Smooth muscle cell (in vitro differentiated cells): ENCODE results near the gene PPIP5K2. TPM values are rescaled to one million over a fixed set of nuclear protein-coding genes. Genes with fewer than 3 reads are reported as not detected.

Experiments
- DNase-seq: peaks from one replicate; lab custom pipeline; 2025; ENCODE audit not compliant: unreplicated experiment; lab: John Stamatoyannopoulos, UW
- H2AFZ ChIP-seq: fragments of 200-600 bp; sonication (generic); 2 replicates; pipeline ENCODE4 v1.6.0; 2016; ENCODE audit warnings: antibody characterized with exemption, low read depth, mild to moderate bottlenecking
- H3F3A ChIP-seq: fragments of 200-600 bp; sonication (generic); 2 replicates; pipeline ENCODE4 v1.6.0; 2017; ENCODE audit warnings: antibody characterized with exemption, low read depth
- H3K27ac ChIP-seq: fragments of 200-600 bp; sonication (generic); 2 replicates; pipeline ENCODE4 v1.5.1; 2016; ENCODE audit warnings: low read depth, mild to moderate bottlenecking
- H3K27me3 ChIP-seq: fragments of 200-600 bp; sonication (generic); 2 replicates; pipeline ENCODE4 v1.6.1; 2016; ENCODE audit warnings: low read depth, mild to moderate bottlenecking
- H3K36me3 ChIP-seq: fragments of 200-600 bp; sonication (generic); 2 replicates; pipeline ENCODE4 v1.5.1; 2016; ENCODE audit warnings: low read depth
- H3K4me1 ChIP-seq: fragments of 200-600 bp; sonication (generic); 2 replicates; pipeline ENCODE4 v1.5.1; 2016; ENCODE audit warnings: low read depth
- H3K4me2 ChIP-seq: fragments of 200-600 bp; sonication (generic); 2 replicates; pipeline ENCODE4 v1.6.0; 2016; ENCODE audit warnings: mild to moderate bottlenecking
- H3K4me3 ChIP-seq: fragments of 200-600 bp; sonication (generic); 2 replicates; pipeline ENCODE4 v1.5.1; 2016; ENCODE audit warnings: mild to moderate bottlenecking
- H3K79me2 ChIP-seq: fragments of 200-600 bp; sonication (generic); 2 replicates; pipeline ENCODE4 v1.6.0; 2016; ENCODE audit warnings: low read depth, mild to moderate bottlenecking
- H3K9ac ChIP-seq: fragments of 200-600 bp; sonication (generic); 2 replicates; pipeline ENCODE4 v1.6.0; 2016; ENCODE audit warnings: low read depth
- H3K9me3 ChIP-seq: fragments of 200-600 bp; sonication (generic); replicated peaks from 2 replicates; pipeline ENCODE4 v1.5.1; 2016; ENCODE audit warnings: low read depth
- H4K20me1 ChIP-seq: fragments of 200-600 bp; sonication (generic); 2 replicates; pipeline ENCODE4 v1.6.0; 2016; ENCODE audit warnings: low read depth
- CTCF ChIP-seq: fragments of 200-600 bp; sonication (generic); IDR thresholded peaks from 2 replicates; pipeline ENCODE4 v1.5.1; 2017; ENCODE audit warnings: borderline replicate concordance, mild to moderate bottlenecking, antibody characterized with exemption; ENCODE audit not compliant: insufficient read depth, poor library complexity, severe bottlenecking
- WGBS: methylation state at CpG from one replicate; pipeline ENCODE4 v1.1.7; 2016; ENCODE audit warnings: low lambda C conversion rate; 5-methylcytosine and 5-hydroxymethylcytosine counted together
- polyA plus RNA-seq: library from polyadenylated mRNA; unstranded; fragments of >200 nt; fragmentation: Nextera tagmentation; extraction: Ambion mirVana; gene quantifications from 2 replicates; pipeline ENCODE4 v1.2.1, GENCODE V29; 2016
- total RNA-seq: library from RNA; depleted of rRNA; stranded (reverse); fragments of >200 nt; gene quantifications from 2 replicates; pipeline ENCODE4 v1.2.3, GENCODE V29; 2014

Gene PPIP5K2
- total and polyA plus RNA-seq, 2 experiments from 2014 or later = 22.6 to 90.3 TPM

GRCh38 chr5:103111468-103111867, 8.6 kb upstream of the PPIP5K2 start:
- no peak overlapping the region for H2AFZ ChIP-seq

GRCh38 chr5:103112910-103113309, 7.2 kb upstream of the PPIP5K2 start:
- Histone ChIP-seq H4K20me1 (no peaks in the 10 kb centered on the region), H3K79me2 (peaks cover 32% of the 10 kb centered on the region), H3K27ac (no peak overlapping the region), H3K27me3 (no peaks in the 10 kb centered on the region), H3K9ac (no peak overlapping the region), H3F3A (no peaks in the 10 kb centered on the region), H2AFZ (no peak overlapping the region), H3K4me2 (no peak overlapping the region), H3K36me3 (no peaks in the 10 kb centered on the region), H3K9me3 (no peaks in the 10 kb centered on the region), H3K4me1 (no peaks in the 10 kb centered on the region), H3K4me3 (no peak overlapping the region)
- WGBS = 96% methylated on average over 2 of the region's 2 CpGs
- no peak for TF ChIP-seq CTCF
- DNase-seq = no peak

More at GRCh38 chr5:103111468-103111867, 8.6 kb upstream of the PPIP5K2 start:
- peaks cover 18% of the 10 kb centered on the region for H3K79me2 ChIP-seq
- H3K27ac ChIP-seq = no peak overlapping the region
- WGBS = 92% methylated on average over 2 of the region's 2 CpGs
- H3K4me2 ChIP-seq = no peak overlapping the region
- no peaks in the 10 kb centered on the region for H3K9me3 ChIP-seq
- no peaks in the 10 kb centered on the region for H3F3A ChIP-seq
- no peaks in the 10 kb centered on the region for H3K36me3 ChIP-seq
- H3K4me1 ChIP-seq = no peaks in the 10 kb centered on the region
- no peak overlapping the region for H3K4me3 ChIP-seq
- DNase-seq = no peak
- TF ChIP-seq CTCF = no peak
- H3K27me3 ChIP-seq = no peaks in the 10 kb centered on the region
- H3K9ac ChIP-seq = no peak overlapping the region
- H4K20me1 ChIP-seq = no peaks in the 10 kb centered on the region

- H4K20me1 ChIP-seq = no peaks in the 10 kb centered on the region
- H3K4me3 ChIP-seq = no peak overlapping the region
- H3K36me3 ChIP-seq = no peaks in the 10 kb centered on the region
- no peak for DNase-seq
- H3K79me2 ChIP-seq = peaks cover 34% of the 10 kb centered on the region
- no peak overlapping the region for H3K9ac ChIP-seq
- peaks cover 8% of the 10 kb centered on the region for H3K4me1 ChIP-seq
- H3K27me3 ChIP-seq = no peaks in the 10 kb centered on the region
- H3K9me3 ChIP-seq = no peaks in the 10 kb centered on the region
- H3F3A ChIP-seq = peaks cover 6% of the 10 kb centered on the region
- H3K27ac ChIP-seq = no peak overlapping the region
- H3K4me2 ChIP-seq = no peak overlapping the region
- no peak for TF ChIP-seq CTCF
- WGBS = 92% methylated on average over 2 of the region's 2 CpGs
- no peak overlapping the region for H2AFZ ChIP-seq
Measured at GRCh38 chr5:103114440-103114839, 5.7 kb upstream of the PPIP5K2 start.

GRCh38 chr5:103117471-103117991, 2.6 kb upstream of the PPIP5K2 start:
- H3K4me3 ChIP-seq = no peak overlapping the region
- no peak for DNase-seq

More at GRCh38 chr5:103117471-103117991, 2.6 kb upstream of the PPIP5K2 start:
- Histone ChIP-seq H3K79me2 (peaks cover 56% of the 10 kb centered on the region), H3K4me1 (peaks cover 15% of the 10 kb centered on the region), H3K27ac (no peak overlapping the region), H3F3A (peaks cover 6% of the 10 kb centered on the region), H3K27me3 (no peaks in the 10 kb centered on the region), H3K9me3 (no peaks in the 10 kb centered on the region), H3K9ac (no peak overlapping the region), H2AFZ (no peak overlapping the region), H3K36me3 (no peaks in the 10 kb centered on the region), H3K4me2 (no peak overlapping the region), H4K20me1 (no peaks in the 10 kb centered on the region)
- no peak for TF ChIP-seq CTCF
- 94% methylated on average over 4 of the region's 4 CpGs for WGBS
